PFSK-1 (cell line): ENCODE data around the gene KIRREL3.

Experiments
- POLR2AphosphoS5 ChIP-seq: IDR thresholded peaks from 2 replicates; pipeline ENCODE4 v1.6.1; 2012; ENCODE audit warnings: low read depth, mild to moderate bottlenecking, control low read depth, low read length, moderate library complexity
- SIN3A ChIP-seq: IDR thresholded peaks from 2 replicates; pipeline ENCODE4 v1.6.1; 2012; ENCODE audit warnings: mild to moderate bottlenecking, low read length, moderate library complexity, borderline replicate concordance; ENCODE audit not compliant: insufficient read depth

DNA sequence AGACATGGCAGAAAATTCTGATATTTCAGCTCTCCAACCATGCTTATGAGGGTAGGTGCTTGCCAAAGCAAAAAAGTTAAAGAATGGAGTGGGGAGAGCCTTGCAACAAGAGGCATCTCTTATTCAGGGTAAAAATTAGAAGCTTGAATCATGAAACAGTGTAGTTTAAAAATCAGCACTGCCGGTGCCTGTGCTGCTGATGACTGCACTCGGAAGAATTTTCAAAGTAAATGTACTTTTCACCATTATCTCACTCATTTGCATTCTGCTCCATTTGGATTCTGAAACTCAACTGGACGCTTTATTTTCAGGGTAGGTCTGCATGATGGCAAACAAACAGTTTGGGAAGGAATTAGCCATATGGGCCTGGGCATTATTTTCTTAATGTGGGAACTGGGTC is 126.3 kb downstream of the KIRREL3 start:
- no peak for TF ChIP-seq SIN3A
- TF ChIP-seq POLR2AphosphoS5: no peak
